Subcutaneous adipose tissue (tissue), 4 donors: ENCODE data around the gene B3GAT2. TPM values are rescaled to one million over a fixed set of nuclear protein-coding genes. Genes with fewer than 3 reads are reported as not detected.

Experiments
- CTCF ChIP-seq: fragments of 450-650 bp; IDR thresholded peaks from one replicate; pipeline ENCODE4 v1.5.1; 2016; ENCODE audit warnings: low read depth, mild to moderate bottlenecking, control low read depth, antibody characterized with exemption, moderate library complexity
- total RNA-seq, 4 donors: library from RNA; depleted of rRNA; stranded (reverse); fragments of >200 nt; gene quantifications; one replicate each; pipeline ENCODE4 v1.1.0, GENCODE V29; 2016

B3GAT2 gene
- total RNA-seq, 4 donors from 2014 or later, result not detected

GRCh38 chr6:70894001-70894400, 62.9 kb downstream of the B3GAT2 start:
- TF ChIP-seq CTCF, result no peak

- no peak for TF ChIP-seq CTCF
Observed at GRCh38 chr6:70889270-70889669, 67.6 kb downstream of the B3GAT2 start.

- TF ChIP-seq CTCF, result no peak
Observed at GRCh38 chr6:70886661-70887060, 70.2 kb downstream of the B3GAT2 start.

DNA sequence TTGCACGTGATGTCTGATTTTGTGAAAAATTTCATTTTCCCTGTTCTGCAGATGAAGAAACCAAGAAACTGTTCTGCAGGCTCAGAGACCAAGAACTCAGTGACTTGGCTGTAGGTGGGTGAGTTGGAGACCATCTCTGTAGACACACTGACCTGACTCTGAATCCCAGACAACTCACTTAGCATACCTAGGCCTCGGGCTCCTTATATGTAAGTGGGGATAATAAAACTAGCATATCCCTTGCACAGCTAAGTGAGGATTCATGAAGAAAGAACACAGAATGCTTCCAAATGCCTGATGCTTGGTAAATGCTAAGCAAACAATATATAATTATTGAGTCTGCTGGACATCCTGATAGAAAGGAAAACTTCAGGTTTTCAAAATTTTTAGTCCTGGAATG, 70.8 kb downstream of the B3GAT2 start:
- TF ChIP-seq CTCF, result no peak

- TF ChIP-seq CTCF, result no peak
Observed at GRCh38 chr6:70884074-70884983, 72.5 kb downstream of the B3GAT2 start.

DNA sequence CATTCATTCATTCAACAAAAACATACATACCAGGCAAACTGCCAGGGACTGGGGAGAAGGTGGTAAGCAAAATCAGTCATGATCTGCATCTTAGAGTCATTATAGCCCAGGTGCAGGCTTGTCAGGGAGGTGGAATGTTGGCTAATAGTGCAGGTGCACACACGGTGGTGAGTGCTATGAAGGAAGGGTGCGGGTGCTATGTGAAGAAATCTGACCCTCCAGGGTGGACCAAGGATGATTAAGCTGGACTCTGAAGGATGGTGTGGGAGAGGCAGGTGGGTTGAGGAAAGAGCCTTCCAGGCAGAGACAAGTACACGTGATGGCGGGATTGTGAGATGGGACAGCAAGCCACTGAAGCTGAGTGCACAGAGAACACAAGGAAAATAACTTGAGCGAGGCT, 77.4 kb downstream of the B3GAT2 start:
- no peak for TF ChIP-seq CTCF

DNA sequence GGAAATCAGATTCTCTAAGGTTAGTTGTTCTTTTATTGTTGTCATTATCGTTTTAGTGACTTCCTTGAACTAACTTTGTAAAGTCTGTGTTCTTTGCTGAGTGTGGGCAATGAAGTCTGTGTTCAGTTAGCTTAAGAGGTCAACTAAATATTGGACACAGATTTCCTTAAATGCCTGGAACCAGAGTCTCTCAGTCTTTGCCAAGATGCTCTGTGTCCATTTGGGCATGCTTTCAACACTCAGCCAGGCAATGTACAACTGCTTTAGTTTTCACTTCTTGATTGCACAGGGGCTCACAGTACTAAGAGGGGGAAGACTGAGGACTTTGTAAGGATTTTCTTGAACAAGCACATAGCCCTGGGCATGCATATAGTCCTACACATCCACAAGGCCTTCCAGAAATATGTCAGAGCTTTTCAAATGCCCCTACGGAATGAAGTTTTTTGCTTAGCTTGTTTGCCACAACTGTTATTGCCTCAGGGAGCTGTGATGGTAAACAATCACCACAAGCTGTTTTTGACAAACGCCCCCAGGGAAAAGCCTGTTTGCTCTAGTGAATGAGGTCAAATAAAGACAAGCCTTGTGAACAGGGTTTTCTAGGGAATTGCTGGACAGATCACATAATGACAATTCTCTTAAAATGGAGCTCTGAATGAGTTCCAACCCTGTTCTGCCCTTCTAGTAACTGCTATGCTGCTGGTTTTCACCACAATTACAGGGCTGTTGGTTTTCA, 82.5 kb downstream of the B3GAT2 start:
- no peak for TF ChIP-seq CTCF
